22Rv1 (cell line): ENCODE results near the gene G3BP1.

ENCODE experiments used
- ZFX ChIP-seq: fragments of 450-650 bp; IDR thresholded peaks from 2 replicates; pipeline ENCODE4 v1.6.1; 2017; ENCODE audit warnings: antibody characterized with exemption, borderline replicate concordance
- TF ChIP-seq, protein P1 (sequence below): fragments of 450-650 bp; IDR thresholded peaks from 2 replicates; pipeline ENCODE4 v1.5.1; 2017; ENCODE audit warnings: mild to moderate bottlenecking

DNA sequence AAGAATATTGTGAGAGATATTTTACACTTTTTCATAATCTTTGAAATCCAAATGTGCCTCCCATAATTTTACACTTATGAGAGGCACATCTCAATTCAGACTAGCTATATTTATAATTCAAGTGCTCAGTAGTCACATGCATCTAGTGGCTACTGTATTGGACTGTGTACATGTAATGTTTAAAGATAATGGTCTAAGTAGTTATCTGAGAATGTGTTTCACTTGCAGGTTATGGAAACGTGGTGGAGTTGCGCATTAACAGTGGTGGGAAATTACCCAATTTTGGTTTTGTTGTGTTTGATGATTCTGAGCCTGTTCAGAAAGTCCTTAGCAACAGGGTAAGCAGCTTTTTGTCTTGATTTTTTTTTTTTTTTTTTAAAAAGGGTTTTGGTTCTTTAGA, 28.8 kb downstream of the G3BP1 start:
- TF ChIP-seq, protein P1, sequence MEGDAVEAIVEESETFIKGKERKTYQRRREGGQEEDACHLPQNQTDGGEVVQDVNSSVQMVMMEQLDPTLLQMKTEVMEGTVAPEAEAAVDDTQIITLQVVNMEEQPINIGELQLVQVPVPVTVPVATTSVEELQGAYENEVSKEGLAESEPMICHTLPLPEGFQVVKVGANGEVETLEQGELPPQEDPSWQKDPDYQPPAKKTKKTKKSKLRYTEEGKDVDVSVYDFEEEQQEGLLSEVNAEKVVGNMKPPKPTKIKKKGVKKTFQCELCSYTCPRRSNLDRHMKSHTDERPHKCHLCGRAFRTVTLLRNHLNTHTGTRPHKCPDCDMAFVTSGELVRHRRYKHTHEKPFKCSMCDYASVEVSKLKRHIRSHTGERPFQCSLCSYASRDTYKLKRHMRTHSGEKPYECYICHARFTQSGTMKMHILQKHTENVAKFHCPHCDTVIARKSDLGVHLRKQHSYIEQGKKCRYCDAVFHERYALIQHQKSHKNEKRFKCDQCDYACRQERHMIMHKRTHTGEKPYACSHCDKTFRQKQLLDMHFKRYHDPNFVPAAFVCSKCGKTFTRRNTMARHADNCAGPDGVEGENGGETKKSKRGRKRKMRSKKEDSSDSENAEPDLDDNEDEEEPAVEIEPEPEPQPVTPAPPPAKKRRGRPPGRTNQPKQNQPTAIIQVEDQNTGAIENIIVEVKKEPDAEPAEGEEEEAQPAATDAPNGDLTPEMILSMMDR: no peak
- TF ChIP-seq ZFX: no peak
